GM21529 (cell line): ENCODE measurements around the gene L3MBTL4.
"Not testable (repeated sequence)": the region's sequence is repeated elsewhere in the genome, so short reads cannot be mapped to it uniquely, and the experiment has no call there.

ENCODE experiments used
- ATAC-seq: cut with Tn5 transposase; IDR thresholded peaks from one replicate; pipeline ENCODE4 v1.9.1; 2021; ENCODE audit not compliant: unreplicated experiment

Gene L3MBTL4

DNA sequence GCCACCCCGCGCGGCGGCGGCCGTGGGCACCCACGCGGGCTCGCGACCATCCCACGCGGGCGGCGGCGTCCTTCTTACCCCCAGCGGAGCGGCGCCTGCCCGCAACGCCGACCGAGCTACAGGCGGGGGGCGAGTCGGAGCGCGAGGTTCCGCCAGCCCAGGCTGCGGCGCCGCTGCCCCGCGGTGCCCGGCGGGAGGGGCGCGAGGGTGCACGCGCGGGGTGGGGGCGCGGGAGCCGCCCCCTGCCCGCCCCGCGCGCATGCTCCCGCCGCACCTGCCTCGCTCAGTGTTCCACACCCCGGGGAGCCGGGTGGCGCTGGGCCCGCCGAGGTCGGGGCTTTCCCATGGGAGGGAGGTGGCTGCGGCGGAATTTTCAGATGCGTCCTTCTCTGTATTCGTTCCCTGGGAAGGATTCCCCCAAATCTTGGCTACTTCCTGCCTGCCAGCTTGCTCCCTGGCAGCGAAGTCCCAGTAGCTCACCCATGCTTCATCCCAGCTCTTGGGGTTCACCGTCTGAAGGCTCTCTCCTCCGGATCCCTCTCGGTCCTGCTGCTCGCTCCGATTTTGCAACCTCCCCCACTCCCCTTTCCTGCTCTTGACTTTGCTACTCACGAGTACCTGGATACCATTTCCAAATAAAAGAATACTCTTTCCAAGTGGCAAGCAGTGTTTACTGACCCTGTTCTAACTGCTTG, at the start of gene L3MBTL4:
Gene L3MBTL4, minus strand, starts transcription at position 189 of the 695 bp plus-strand sequence. CDS start 103,286 bp downstream, outside the sequence.
- peak; percentile 58 for ATAC-seq

DNA sequence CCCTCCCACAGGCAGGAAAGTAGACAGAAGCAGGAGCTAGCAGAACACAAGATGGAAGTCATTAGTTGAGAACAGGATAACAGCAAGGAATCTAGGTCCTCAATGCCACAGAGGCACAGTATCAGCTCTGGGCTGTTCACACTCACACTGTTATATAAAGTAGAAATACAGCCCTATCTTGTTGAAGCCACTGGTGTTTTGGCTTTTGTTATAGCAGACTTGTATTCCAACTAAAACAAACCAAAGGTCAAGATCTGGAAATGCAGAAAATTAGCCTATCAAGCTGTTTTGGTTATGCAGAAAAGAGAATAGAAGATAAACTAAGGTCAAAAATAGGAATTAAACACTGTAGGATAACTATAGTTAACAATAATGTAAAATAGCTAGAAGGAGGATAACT, 37.5 kb upstream of the L3MBTL4 start:
- no peak for ATAC-seq

GRCh38 chr18:6449213-6449612, 34.5 kb upstream of the L3MBTL4 start:
- peak; percentile 89 for ATAC-seq

- no peak for ATAC-seq
Observed at GRCh38 chr18:6444466-6445228, 29.9 kb upstream of the L3MBTL4 start.

DNA sequence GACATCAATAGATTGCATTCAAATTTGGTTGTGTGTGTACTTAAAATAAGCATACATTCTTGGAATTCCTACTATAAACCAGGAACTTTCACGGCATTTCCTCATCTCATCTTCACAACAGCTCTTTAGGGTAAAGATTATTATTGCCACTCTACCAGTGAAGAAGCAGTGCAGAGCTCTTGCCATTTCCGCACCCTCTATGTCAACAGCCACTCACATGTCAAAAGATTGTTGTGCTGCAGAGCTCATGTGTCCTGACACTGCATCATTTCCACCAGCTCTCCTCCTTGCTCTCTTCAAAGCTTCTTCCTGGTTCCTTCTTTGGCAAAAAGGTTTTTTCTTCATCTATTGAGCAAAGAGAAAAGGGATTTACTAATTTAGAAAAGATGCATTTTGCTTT, 26.5 kb upstream of the L3MBTL4 start:
- ATAC-seq, result no peak

GRCh38 chr18:6437937-6438818, 23.5 kb upstream of the L3MBTL4 start:
- ATAC-seq, result no peak

GRCh38 chr18:6435731-6436130, 21.0 kb upstream of the L3MBTL4 start:
- no peak for ATAC-seq

DNA sequence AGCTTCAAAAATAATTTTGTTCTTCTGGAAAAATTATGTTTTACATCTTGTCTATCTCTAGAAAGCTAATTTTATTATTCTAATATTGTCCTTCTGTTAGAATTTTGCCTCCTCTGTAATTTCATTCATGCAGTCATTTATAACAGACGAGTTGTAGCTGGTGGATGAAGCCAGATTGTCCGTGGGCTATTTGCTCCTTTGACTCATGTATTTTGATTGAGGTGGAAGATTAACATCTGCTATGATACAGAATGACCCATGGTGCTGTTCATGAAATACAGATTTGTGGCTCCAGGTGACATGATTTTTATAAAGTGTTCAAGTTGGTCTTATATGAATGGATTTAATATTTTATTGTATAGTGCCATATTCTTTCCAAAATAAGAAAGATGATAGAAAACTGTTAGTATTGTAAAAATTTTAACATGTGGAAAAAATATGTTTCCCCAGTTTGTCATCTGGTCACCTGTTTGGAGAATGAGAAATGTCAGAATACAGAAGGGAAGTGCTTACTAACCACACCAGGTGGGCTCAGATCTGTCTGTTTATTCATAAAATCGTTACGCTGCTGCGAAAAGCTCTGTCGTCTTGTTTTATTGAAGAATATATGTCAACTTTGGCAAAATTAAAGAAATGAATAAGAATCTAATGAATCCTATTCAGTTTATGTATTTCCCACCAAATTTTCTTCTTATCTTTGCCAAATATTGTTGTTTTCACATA, 20.4 kb upstream of the L3MBTL4 start:
- ATAC-seq, result no peak

DNA sequence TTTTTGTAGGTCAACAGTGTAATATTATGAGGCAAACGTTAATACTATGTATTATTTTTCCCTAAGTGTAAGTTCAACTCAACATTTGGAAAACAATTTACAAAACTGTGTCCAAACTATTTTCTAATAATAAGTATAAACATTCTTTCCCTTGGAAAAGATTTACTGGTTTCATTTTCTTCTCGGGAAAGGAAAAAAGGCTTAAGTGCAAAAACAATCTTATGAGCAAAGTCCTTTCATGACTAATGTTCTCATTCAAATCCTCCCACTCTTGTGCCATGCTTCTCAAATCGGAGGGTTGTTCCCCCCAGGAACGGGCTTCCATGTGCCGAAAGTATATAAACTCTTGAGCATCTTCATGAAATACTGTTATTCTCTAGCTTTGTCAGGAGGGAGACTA, 19.8 kb upstream of the L3MBTL4 start:
- ATAC-seq, result no peak

GRCh38 chr18:6431659-6432318, 17.1 kb upstream of the L3MBTL4 start:
- no peak for ATAC-seq

GRCh38 chr18:6428851-6429395, 14.2 kb upstream of the L3MBTL4 start:
- ATAC-seq, result no peak

- no peak for ATAC-seq
Observed at GRCh38 chr18:6427286-6427685, 12.6 kb upstream of the L3MBTL4 start.

DNA sequence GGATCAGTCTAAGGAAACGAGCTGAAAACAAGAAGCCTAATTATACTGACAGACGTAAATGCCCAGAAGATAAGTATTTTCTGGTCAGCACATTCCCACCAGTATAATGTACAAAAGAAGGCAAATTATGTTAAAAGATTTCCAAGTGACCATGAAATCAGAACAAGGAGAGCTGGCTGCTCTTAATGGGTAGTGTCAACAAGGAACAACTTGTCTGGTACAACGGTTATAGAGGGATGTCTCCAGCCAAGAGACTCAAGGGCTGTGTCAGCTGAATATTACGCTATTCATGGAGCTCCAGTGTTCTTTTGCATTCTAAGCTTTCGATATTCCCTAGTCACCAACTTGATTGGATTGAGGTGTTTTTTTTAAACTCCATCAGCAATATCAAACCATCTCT, 8.6 kb upstream of the L3MBTL4 start:
- no peak for ATAC-seq

- ATAC-seq, result peak; percentile 85
Observed at GRCh38 chr18:6414118-6414722, 491 bp downstream of the L3MBTL4 start.

GRCh38 chr18:6413579-6414117, 1.1 kb downstream of the L3MBTL4 start:
- no peak for ATAC-seq

- ATAC-seq, result no peak
Observed at GRCh38 chr18:6412933-6413472, 1.7 kb downstream of the L3MBTL4 start.

DNA sequence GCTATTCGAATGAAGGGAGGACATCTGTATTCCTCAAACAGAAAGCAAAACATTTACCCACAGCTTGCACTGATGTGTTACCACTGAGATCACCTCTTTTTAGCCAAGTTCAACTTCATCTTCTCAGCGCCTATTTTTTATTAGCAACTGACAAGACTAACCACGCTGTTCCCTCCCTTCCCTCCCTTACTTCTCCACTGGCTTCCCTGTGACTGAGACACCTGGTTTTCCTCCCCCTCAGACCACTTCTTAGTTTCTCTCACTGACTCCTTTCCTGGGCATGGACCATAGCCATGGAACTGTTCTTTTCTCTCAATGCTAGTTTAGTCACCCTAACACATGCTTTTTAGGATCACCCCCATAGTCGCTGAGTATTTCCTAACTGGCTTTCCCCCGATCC, 3.3 kb downstream of the L3MBTL4 start:
- ATAC-seq, result no peak

DNA sequence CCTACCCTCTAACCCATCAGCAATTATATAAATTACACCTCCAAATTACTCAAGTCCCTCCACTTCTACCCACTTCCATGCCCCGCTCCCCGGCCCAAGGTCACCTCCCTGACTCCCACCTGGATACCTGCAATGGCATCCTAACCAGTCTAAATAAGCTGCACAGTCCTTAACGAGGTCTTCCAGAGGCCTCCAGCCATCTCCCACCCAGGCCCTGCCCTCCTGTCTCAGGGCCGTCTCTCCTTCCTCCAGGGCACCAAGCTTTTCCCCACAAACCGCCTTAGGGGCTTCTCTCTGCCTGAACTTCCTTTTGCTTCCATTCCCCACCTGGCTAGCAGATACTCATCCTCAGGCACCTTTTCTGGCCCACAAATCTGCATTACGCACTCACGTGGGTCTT, 4.8 kb downstream of the L3MBTL4 start:
- ATAC-seq, result no peak

DNA sequence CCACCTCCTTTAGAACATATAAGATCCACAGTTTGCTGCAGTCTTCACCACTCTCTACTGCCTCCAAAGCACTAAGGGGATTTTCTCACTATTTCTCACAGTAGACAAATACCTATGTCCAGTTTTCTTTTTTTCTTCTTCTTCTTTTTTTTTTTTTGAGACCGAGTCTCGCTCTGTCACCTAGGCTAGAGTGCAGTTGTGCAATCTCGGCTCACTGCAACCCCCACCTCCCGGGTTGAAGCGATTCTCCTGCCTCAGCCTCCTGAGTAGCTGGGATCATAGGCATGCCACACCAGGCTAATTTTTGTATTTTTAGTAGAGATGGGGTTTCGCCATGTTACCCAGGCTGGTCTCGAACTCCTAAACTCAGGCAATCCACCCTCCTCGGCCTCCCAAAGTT, 6.2 kb downstream of the L3MBTL4 start:
- ATAC-seq, result not testable (repeated sequence)
